OCI-LY1 (cell line): Measurements from ENCODE around the gene PLXND1.

Experiments used
- CTCF ChIP-seq: fragments of 200-600 bp; sonication (generic), shearing (Covaris generic); IDR thresholded peaks from 2 replicates; pipeline ENCODE4 v1.5.1; 2017; ENCODE audit warnings: mild to moderate bottlenecking, antibody characterized with exemption, low read length, moderate library complexity, mixed read lengths
- EZH2 ChIP-seq: fragments of 200-600 bp; sonication (generic), shearing (Covaris generic); IDR thresholded peaks from 2 replicates; pipeline ENCODE4 v1.8.0; 2017; ENCODE audit warnings: borderline replicate concordance, mixed run types, mild to moderate bottlenecking, antibody characterized with exemption, low read length, moderate library complexity, mixed read lengths

DNA sequence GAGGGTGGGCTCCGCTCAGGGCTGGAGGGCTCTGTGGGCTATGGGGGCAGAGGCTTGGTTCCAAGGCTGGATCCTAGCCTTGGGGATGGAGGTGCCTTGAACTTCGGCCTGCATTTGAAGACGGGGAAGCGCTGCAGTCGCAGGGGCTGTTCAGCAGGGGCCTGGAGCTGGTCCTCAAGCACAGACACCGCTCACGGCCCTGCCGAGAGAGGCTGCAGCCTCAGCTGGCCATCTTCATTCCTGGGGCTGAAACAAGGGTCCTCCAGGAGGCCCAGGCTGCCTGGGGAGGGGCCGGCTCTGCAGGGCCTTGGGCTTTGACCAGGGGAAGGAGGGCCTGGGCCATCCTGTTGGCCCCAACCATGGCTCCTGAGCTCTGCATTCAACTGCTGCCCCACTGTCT is 25.6 kb upstream of the PLXND1 start:
- TF ChIP-seq EZH2 (no peak), CTCF (no peak)
